Epidermal melanocyte (primary cell): ENCODE results near the gene SERTAD4.

Experiments used
- DNase-seq: peaks from one replicate; pipeline ENCODE4 v3.0.0; 2011; ENCODE audit warnings: low spot score; ENCODE audit not compliant: insufficient read length

Gene SERTAD4

GRCh38 chr1:210231846-210232510 lies 618 bp upstream of the SERTAD4 start:
- DNase-seq = no peak

GRCh38 chr1:210233216-210233494 lies 559 bp downstream of the SERTAD4 start:
- DNase-seq = no peak

- DNase-seq = no peak
These were observed 1.1 kb downstream of the SERTAD4 start for GRCh38 chr1:210233495-210234328.

GRCh38 chr1:210234329-210234757 lies 1.7 kb downstream of the SERTAD4 start:
- no peak for DNase-seq

GRCh38 chr1:210235363-210236053 lies 2.9 kb downstream of the SERTAD4 start:
- no peak for DNase-seq

GRCh38 chr1:210236386-210236839 lies 3.8 kb downstream of the SERTAD4 start:
- no peak for DNase-seq

- no peak for DNase-seq
These were observed 4.3 kb downstream of the SERTAD4 start for GRCh38 chr1:210236840-210237409.

GRCh38 chr1:210237479-210237878 lies 4.9 kb downstream of the SERTAD4 start:
- DNase-seq = no peak

GRCh38 chr1:210237981-210238380 lies 5.4 kb downstream of the SERTAD4 start:
- no peak for DNase-seq

GRCh38 chr1:210239349-210240111 lies 6.9 kb downstream of the SERTAD4 start:
- no peak for DNase-seq

- DNase-seq = no peak
These were observed 8.5 kb downstream of the SERTAD4 start for GRCh38 chr1:210241121-210241520.

GRCh38 chr1:210244746-210245367 lies 12.3 kb downstream of the SERTAD4 start:
- DNase-seq = no peak

- DNase-seq = no peak
These were observed 13.9 kb downstream of the SERTAD4 start for GRCh38 chr1:210246447-210246846.

GRCh38 chr1:210248341-210248740 lies 15.7 kb downstream of the SERTAD4 start:
- no peak for DNase-seq

- no peak for DNase-seq
These were observed 18.0 kb downstream of the SERTAD4 start for GRCh38 chr1:210250665-210250997.

GRCh38 chr1:210250998-210251679 lies 18.5 kb downstream of the SERTAD4 start:
- DNase-seq = no peak

- no peak for DNase-seq
These were observed 19.3 kb downstream of the SERTAD4 start for GRCh38 chr1:210251680-210252490.

- no peak for DNase-seq
These were observed 20.0 kb downstream of the SERTAD4 start for GRCh38 chr1:210252621-210253051.

- DNase-seq = no peak
These were observed 21.7 kb downstream of the SERTAD4 start for GRCh38 chr1:210254298-210254697.
